Measurements from ENCODE around the gene ZC3H10. TPM values are rescaled to one million over a fixed set of nuclear protein-coding genes. Genes with fewer than 3 reads are reported as not detected.
A peak's percentile ranks its signal among the peaks of the same experiment; 100 is the strongest.
"Not testable (repeated sequence)": the region's sequence is repeated elsewhere in the genome, so short reads cannot be mapped to it uniquely, and the experiment has no call there.

ZC3H10 gene
- total and polyA plus RNA-seq, 2 of the 4 experiments (the other 2 are of a cell fraction) = 1.5 to 3.6 TPM

GRCh38 chr12:56116267-56117081 lies 1.6 kb upstream of the ZC3H10 start, which contains the start of gene RPL41:
Gene RPL41 (plus strand): TSS chr12:56116633.
- DNase-seq = peak; percentile 91
- 0% methylated on average over 11 of the region's 34 CpGs; no CpG with 5 or more reads in 1 of the 2 experiments for WGBS, 2 experiments (ENCODE audit: extremely low coverage in 2 of 2, insufficient read length in 1 of 2)

GRCh38 chr12:56117082-56117706 lies 872 bp upstream of the ZC3H10 start:
- intact Hi-C loops (cut with micrococcal nuclease); H3K9me3 ChIP-seq (ENCODE audit: control insufficient read depth, insufficient read depth, low read length); H3K4me1 ChIP-seq (ENCODE audit: control insufficient read depth, insufficient read depth, low read length); H3K9me1 ChIP-seq (ENCODE audit: insufficient read depth, low read length); H2BK20ac ChIP-seq (ENCODE audit: low read depth, low read length); ATAC-seq (ENCODE audit: low read depth); H4K20me1 ChIP-seq (ENCODE audit: insufficient read depth, low read length); H2AFZ ChIP-seq (replicated peaks; ENCODE audit: low read length, poor library complexity); dilution Hi-C loops (cut with HindIII; ENCODE audit: low sequenced_read_pairs, unreplicated experiment); H3K27me3 ChIP-seq (ENCODE audit: control insufficient read depth, insufficient read depth, low read length); DNase-seq; H2BK15ac ChIP-seq (ENCODE audit: low read depth, low read length); BruUV-seq (replicated peaks); in situ Hi-C loops (cut with MboI; ENCODE audit: low sequenced_read_pairs): not testable (repeated sequence)
- peaks cover 22% of the 10 kb centered on the region for H3K36me3 ChIP-seq (ENCODE audit: control insufficient read depth, insufficient read depth, low read length)
- H2AK5ac ChIP-seq (ENCODE audit: low read depth, low read length) = peak overlapping the region; percentile 86; the same call in 1 of the 2 replicates
- H3K18ac ChIP-seq (ENCODE audit: low read depth, low read length) = peak overlapping the region; percentile 40; the same call in 1 of the 2 replicates
- H3K27ac ChIP-seq (ENCODE audit: insufficient read depth, low read length) = peak overlapping the region; percentile 95
- H3K9ac ChIP-seq (ENCODE audit: low read depth, low read length) = peak overlapping the region; percentile 99
- peak overlapping the region; percentile 96 for H4K91ac ChIP-seq (ENCODE audit: insufficient read depth, low read depth, low read length)
- H3K79me1 ChIP-seq (ENCODE audit: low read depth in 1 of 2, low read length in 2 of 2) = peaks cover 7 to 50% of the 10 kb centered on the region in 2 experiments; a peak in 3 of 4 replicates
- no CpG with 5 or more reads among the region's 16 CpGs for WGBS, 2 experiments (ENCODE audit: extremely low coverage in 2 of 2, insufficient read length in 1 of 2)
- peak overlapping the region; percentile 49; the same call in 1 of the 2 replicates for H2BK120ac ChIP-seq (ENCODE audit: low read depth, low read length)
- H4K8ac ChIP-seq (ENCODE audit: low read depth in 2 of 2, low read length in 2 of 2) = peak overlapping the region; percentile 86 to 97
- POLR2A ChIA-PET (ENCODE audit: unreplicated experiment) = interaction anchor here (0.9 to 1.3 kb wide), 4 partner anchors 10 to 64 kb away, joined by 3 to 14 read pairs (median 6); partner anchors contain the start of genes ESYT1 and PA2G4
- peak overlapping the region; percentile 99 for H3K23ac ChIP-seq (ENCODE audit: low read depth, low read length)
- CTCF ChIA-PET = interaction anchor here (1.6 to 3.9 kb wide), 3 partner anchors 9 to 72 kb away, joined by 4 to 27 read pairs (median 4); partner anchors contain the start of gene SMARCC2
- peak overlapping the region; percentile 98 for H3K56ac ChIP-seq (ENCODE audit: extremely low read depth, insufficient read depth, low read length)
- peak overlapping the region; percentile 15 for H2AK9ac ChIP-seq (replicated peaks; ENCODE audit: low read depth, low read length, poor library complexity)
- H3K4ac ChIP-seq (ENCODE audit: low read depth, low read length) = peak overlapping the region; percentile 99
- peak overlapping the region; percentile 67 for H3K4me2 ChIP-seq (ENCODE audit: low read depth, low read length)
- peak overlapping the region; percentile 94 for H2BK5ac ChIP-seq (ENCODE audit: low read depth, low read length, poor library complexity, severe bottlenecking)
- H4K5ac ChIP-seq (ENCODE audit: low read depth, low read length) = peak overlapping the region; percentile 77
- H3K4me3 ChIP-seq (ENCODE audit: insufficient read depth, low read depth, low read length) = peak overlapping the region; percentile 85
- peak overlapping the region; percentile 100 for H3K14ac ChIP-seq (replicated peaks; ENCODE audit: low read depth, low read length)

More at GRCh38 chr12:56116267-56117081, 1.6 kb upstream of the ZC3H10 start, which contains the start of gene RPL41:
- Histone ChIP-seq H2BK5ac (ENCODE audit: low read depth, low read length, poor library complexity, severe bottlenecking) (peak within 1 kb of the TSS; percentile 94), H3K9me3 (ENCODE audit: control insufficient read depth, insufficient read depth, low read length) (no peaks in the 10 kb centered on the region), H2BK20ac (ENCODE audit: low read depth, low read length) (peak within 1 kb of the TSS; percentile 66; the same call in 1 of the 2 replicates), H3K36me3 (ENCODE audit: control insufficient read depth, insufficient read depth, low read length) (peaks cover 24% of the 10 kb centered on the region), H3K4me3 (ENCODE audit: insufficient read depth, low read depth, low read length) (peak within 1 kb of the TSS; percentile 85), H2AK9ac (replicated peaks; ENCODE audit: low read depth, low read length, poor library complexity) (peak within 1 kb of the TSS; percentile 95), H3K56ac (ENCODE audit: extremely low read depth, insufficient read depth, low read length) (peak within 1 kb of the TSS; percentile 98), H4K8ac (ENCODE audit: low read depth in 2 of 2, low read length in 2 of 2) (peak within 1 kb of the TSS; percentile 86 to 97), H3K23ac (ENCODE audit: low read depth, low read length) (peak within 1 kb of the TSS; percentile 99), H3K9ac (ENCODE audit: low read depth, low read length) (peak within 1 kb of the TSS; percentile 99), H4K5ac (ENCODE audit: low read depth, low read length) (peak within 1 kb of the TSS; percentile 77), H3K27ac (ENCODE audit: insufficient read depth, low read length) (peak within 1 kb of the TSS; percentile 95), H3K9me1 (ENCODE audit: insufficient read depth, low read length) (no peaks in the 10 kb centered on the region), H2BK15ac (ENCODE audit: low read depth, low read length) (peak within 1 kb of the TSS; percentile 92; the same call in 2 of the 3 replicates), H2AK5ac (ENCODE audit: low read depth, low read length) (peak within 1 kb of the TSS; percentile 100), H2AFZ (replicated peaks; ENCODE audit: low read length, poor library complexity) (peak within 1 kb of the TSS; percentile 82), H3K4me2 (ENCODE audit: low read depth, low read length) (peak within 1 kb of the TSS; percentile 71), H3K79me1 (ENCODE audit: low read depth in 1 of 2, low read length in 2 of 2) (peaks cover 7 to 43% of the 10 kb centered on the region in 2 experiments; a peak in 3 of 4 replicates), H4K91ac (ENCODE audit: insufficient read depth, low read depth, low read length) (peak within 1 kb of the TSS; percentile 96), H3K14ac (replicated peaks; ENCODE audit: low read depth, low read length) (peak within 1 kb of the TSS; percentile 100), H3K4me1 (ENCODE audit: control insufficient read depth, insufficient read depth, low read length) (peaks cover 7% of the 10 kb centered on the region), H3K27me3 (ENCODE audit: control insufficient read depth, insufficient read depth, low read length) (no peaks in the 10 kb centered on the region), H2BK120ac (ENCODE audit: low read depth, low read length) (peak within 1 kb of the TSS; percentile 84), H3K4ac (ENCODE audit: low read depth, low read length) (peak within 1 kb of the TSS; percentile 99), H3K18ac (ENCODE audit: low read depth, low read length) (peak within 1 kb of the TSS; percentile 72), H4K20me1 (ENCODE audit: insufficient read depth, low read length) (peaks cover 7% of the 10 kb centered on the region)
- intact Hi-C loops (cut with micrococcal nuclease) = no loop called here
- CTCF ChIA-PET = interaction anchor here (1.6 to 3.9 kb wide), 3 partner anchors 10 to 73 kb away, joined by 4 to 27 read pairs (median 4); partner anchors contain the start of gene SMARCC2
- dilution Hi-C loops (cut with HindIII; ENCODE audit: low sequenced_read_pairs, unreplicated experiment) = no loop called here
- BruUV-seq (replicated peaks) = TSS peak; percentile 97
- in situ Hi-C loops (cut with MboI; ENCODE audit: low sequenced_read_pairs) = no loop called here
- TF ChIP-seq MAZ (IDR thresholded peaks at IDR 0.05; ENCODE audit: borderline replicate concordance, low read depth, low read length) (peak; percentile 97), RFX5 (IDR thresholded peaks at IDR 0.05; ENCODE audit: low read depth, low read length) (no peak), CEBPB (IDR thresholded peaks at IDR 0.05; ENCODE audit: low read depth, low read length) (0 out of 2 replicates have a peak, but pooled peaks have one; percentile 10), POLR2A (IDR thresholded peaks at IDR 0.05; ENCODE audit: low read depth, low read length) (peak; percentile 100), RAD21 (IDR thresholded peaks at IDR 0.05; ENCODE audit: low read length) (no peak)
- POLR2A ChIA-PET (ENCODE audit: unreplicated experiment) = interaction anchor here (0.9 to 1.0 kb wide), 2 partner anchors 12 to 63 kb away, joined by 3 to 14 read pairs; partner anchors contain the start of gene PA2G4
- ATAC-seq (ENCODE audit: low read depth) = peak; percentile 61

Measured in IMR-90 (cell line).